ENCODE measurements around the gene AVEN. TPM values are rescaled to one million over a fixed set of nuclear protein-coding genes. Genes with fewer than 3 reads are reported as not detected.
"Not testable (repeated sequence)": the region's sequence is repeated elsewhere in the genome, so short reads cannot be mapped to it uniquely, and the experiment has no call there.

Gene AVEN
- total RNA-seq, 1 donor from 2014 or later: 10.4 TPM

- Mint-ChIP-seq H3K4me1 (ENCODE audit: unreplicated experiment) (peaks cover 5% of the 10 kb centered on the region), H3K9me3 (peaks cover 7% of the 10 kb centered on the region), H3K27ac (no peak overlapping the region), H3K4me3 (no peak overlapping the region), H3K36me3 (peaks cover 8% of the 10 kb centered on the region), H3K27me3 (no peaks in the 10 kb centered on the region)
- no peak for TF ChIP-seq CTCF (conservative IDR thresholded peaks at IDR 0.05)
- DNase-seq (ENCODE audit: extremely low spot score, unreplicated experiment): no peak
These were observed 19.5 kb downstream of the AVEN start for GRCh38 chr15:34019369-34019990.

DNA sequence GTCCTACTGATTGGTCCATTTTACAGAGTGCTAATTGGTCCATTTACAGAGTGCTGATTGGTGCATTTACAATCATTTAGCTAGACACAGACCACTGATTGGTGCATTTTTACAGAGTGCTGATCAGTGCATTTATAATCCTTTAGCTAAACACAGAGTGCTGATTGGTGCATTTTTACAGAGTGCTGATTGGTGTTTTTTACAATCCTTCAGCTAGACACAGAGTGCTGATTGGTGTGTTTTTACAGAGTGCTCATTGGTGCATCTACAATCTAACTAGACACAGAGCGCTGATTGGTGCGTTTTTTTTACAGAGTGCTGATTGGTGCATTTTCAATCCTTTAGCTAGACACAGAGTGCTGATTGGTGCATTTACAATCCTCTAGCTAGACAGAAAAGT lies 20.3 kb downstream of the AVEN start:
- not testable (repeated sequence) for H3K27ac Mint-ChIP-seq; H3K4me1 Mint-ChIP-seq (ENCODE audit: unreplicated experiment); H3K27me3 Mint-ChIP-seq; H3K4me3 Mint-ChIP-seq; H3K36me3 Mint-ChIP-seq; DNase-seq (ENCODE audit: extremely low spot score, unreplicated experiment); H3K9me3 Mint-ChIP-seq

GRCh38 chr15:34018021-34018645 lies 20.9 kb downstream of the AVEN start:
- Mint-ChIP-seq H3K4me3 (no peak overlapping the region), H3K36me3 (peaks cover 5% of the 10 kb centered on the region), H3K9me3 (peaks cover 7% of the 10 kb centered on the region), H3K27me3 (no peaks in the 10 kb centered on the region), H3K27ac (no peak overlapping the region), H3K4me1 (ENCODE audit: unreplicated experiment) (peaks cover 1% of the 10 kb centered on the region)
- no peak for DNase-seq (ENCODE audit: extremely low spot score, unreplicated experiment)
- no peak for TF ChIP-seq CTCF (conservative IDR thresholded peaks at IDR 0.05)

DNA sequence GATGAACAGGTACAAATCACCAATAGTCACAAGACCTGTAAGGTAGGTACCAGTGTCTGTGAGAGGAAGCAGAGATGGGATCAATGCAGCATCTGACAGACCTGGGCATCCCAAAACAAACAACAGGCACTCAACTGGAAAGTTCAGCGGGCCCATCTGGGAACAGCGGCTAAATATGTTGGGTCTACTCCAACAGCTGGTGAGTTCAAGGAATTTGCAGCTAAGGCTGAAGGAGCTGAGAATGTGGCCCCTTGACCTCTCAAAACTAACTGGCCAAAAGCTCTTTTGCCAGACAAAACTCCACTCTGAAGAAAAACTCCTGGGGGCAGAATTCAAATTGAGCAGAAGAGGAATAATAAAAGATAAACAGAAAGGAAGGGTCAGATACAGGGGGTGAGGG lies 24.4 kb downstream of the AVEN start:
- no peak for DNase-seq (ENCODE audit: extremely low spot score, unreplicated experiment)
- peaks cover 5% of the 10 kb centered on the region for H3K36me3 Mint-ChIP-seq
- H3K4me1 Mint-ChIP-seq (ENCODE audit: unreplicated experiment): no peaks in the 10 kb centered on the region
- no peak overlapping the region for H3K4me3 Mint-ChIP-seq
- H3K9me3 Mint-ChIP-seq: no peaks in the 10 kb centered on the region
- H3K27me3 Mint-ChIP-seq: no peaks in the 10 kb centered on the region
- H3K27ac Mint-ChIP-seq: no peak overlapping the region
- TF ChIP-seq CTCF (conservative IDR thresholded peaks at IDR 0.05): no peak

GRCh38 chr15:34013746-34014145 lies 25.3 kb downstream of the AVEN start:
- Mint-ChIP-seq H3K9me3 (no peaks in the 10 kb centered on the region), H3K4me1 (ENCODE audit: unreplicated experiment) (no peaks in the 10 kb centered on the region), H3K27me3 (no peaks in the 10 kb centered on the region), H3K4me3 (no peak overlapping the region), H3K36me3 (peaks cover 5% of the 10 kb centered on the region), H3K27ac (no peak overlapping the region)
- DNase-seq (ENCODE audit: extremely low spot score, unreplicated experiment): no peak
- TF ChIP-seq CTCF (conservative IDR thresholded peaks at IDR 0.05): no peak

DNA sequence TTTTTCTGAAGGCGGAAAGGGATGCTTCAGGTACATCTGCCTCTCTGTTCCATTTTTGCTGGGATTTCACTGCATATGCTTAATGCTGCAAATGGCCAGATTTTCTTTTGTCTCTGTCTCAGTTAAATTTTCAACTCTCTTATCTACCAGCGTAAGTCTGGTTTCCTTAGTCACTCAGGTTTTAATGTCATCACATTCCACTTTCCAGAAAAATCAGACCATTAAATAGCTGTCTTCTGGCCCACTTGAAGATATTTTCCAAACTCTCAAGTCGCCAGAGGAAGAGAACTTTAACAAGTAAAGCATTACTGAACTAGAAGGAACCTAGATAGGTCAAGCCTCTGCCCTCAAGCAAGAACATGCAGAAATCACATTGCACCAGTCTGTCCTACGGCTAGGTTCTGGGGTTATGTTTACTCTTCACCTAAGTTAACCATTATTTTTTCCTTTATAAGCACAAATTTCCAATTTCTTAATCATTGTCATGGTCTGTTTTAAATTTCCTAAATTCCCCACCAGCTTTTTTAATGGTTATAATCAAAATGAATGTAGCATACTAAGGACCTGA lies 26.5 kb downstream of the AVEN start:
- no peak for TF ChIP-seq CTCF (conservative IDR thresholded peaks at IDR 0.05)
- Mint-ChIP-seq H3K4me3 (no peak overlapping the region), H3K36me3 (no peaks in the 10 kb centered on the region), H3K4me1 (ENCODE audit: unreplicated experiment) (no peaks in the 10 kb centered on the region), H3K27me3 (no peaks in the 10 kb centered on the region), H3K27ac (no peak overlapping the region), H3K9me3 (no peaks in the 10 kb centered on the region)
- DNase-seq (ENCODE audit: extremely low spot score, unreplicated experiment): no peak

All from type B pancreatic cell (in vitro differentiated cells).